Superior temporal gyrus (tissue), 1 donor: Measurements from ENCODE around the gene FOXI2.
A peak's percentile ranks its signal among the peaks of the same experiment; 100 is the strongest.

Source experiments
- DNase-seq: peaks from one replicate; pipeline ENCODE4 v3.0.0-alpha.2; 2016; ENCODE audit errors: extremely low spot score

FOXI2 gene

DNA sequence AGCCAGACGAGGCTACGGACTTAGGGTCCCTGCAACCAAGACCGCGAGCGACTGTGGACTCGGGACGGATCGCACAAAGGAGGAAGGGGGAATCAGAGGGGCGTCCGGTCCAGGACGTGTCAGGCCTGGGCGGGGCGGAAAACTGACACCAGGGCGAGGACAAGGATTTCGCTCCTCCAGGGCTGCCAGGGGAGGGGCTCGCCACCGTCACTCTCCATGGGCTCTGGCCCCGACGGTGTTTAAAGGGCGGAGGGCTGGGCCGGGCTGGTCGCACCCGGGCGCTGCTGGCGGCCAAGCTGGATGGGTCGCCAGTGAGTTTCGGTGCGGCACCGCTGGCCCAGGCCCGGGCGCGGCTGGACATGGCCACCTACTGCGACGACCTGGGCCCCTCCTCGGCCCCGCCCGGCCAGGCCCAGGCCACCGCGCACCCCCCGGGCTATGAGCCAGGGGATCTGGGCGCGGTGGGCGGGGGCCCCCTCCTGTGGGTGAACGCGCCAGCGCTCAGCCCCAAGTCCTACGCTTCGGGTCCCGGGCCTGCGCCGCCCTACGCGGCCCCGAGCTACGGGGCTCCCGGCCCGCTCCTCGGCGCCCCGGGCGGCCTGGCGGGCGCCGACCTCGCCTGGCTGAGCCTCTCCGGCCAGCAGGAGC lies at the start of gene FOXI2:
Gene FOXI2 (plus strand): TSS at position 271 of the 648 bp plus-strand sequence. CDS start 89 bp downstream, at position 360.
- no peak for DNase-seq

- DNase-seq, result no peak
Observed at GRCh38 chr10:127687548-127687947, 49.4 kb upstream of the FOXI2 start.

DNA sequence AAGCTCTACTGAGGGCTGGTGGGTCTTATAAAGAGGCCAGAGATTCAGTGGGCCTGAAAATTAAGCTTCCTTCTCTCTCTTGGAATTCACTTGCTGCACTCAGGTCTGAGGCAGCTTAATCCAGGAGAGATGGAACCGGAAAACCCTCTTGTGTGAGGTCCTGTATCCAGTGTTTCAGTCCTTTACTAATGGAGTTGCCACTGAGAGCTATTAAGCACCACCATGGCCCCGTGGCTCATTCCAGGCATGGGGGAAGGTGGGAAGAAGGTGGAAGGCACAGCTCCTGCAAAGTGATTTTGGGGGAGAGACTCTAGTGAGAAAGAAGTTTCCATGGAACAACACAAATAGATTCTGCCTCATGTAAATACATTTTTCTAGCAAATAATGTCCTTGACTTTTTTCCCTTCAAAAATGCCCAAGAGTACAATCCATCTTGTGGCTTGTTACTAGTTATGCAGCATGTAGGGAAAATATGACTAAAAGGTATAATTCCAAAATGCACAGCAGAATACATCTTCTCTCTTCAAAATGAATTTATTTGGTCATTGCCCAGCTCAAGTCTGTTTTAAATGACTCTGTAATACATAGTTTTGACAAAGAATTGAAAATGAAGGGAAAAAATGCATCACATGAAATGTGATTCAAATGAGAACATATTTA lies 46.7 kb upstream of the FOXI2 start:
- DNase-seq, result no peak

- DNase-seq, result no peak
Observed at GRCh38 chr10:127694580-127695193, 42.3 kb upstream of the FOXI2 start.

GRCh38 chr10:127695431-127695830 lies 41.6 kb upstream of the FOXI2 start:
- no peak for DNase-seq

DNA sequence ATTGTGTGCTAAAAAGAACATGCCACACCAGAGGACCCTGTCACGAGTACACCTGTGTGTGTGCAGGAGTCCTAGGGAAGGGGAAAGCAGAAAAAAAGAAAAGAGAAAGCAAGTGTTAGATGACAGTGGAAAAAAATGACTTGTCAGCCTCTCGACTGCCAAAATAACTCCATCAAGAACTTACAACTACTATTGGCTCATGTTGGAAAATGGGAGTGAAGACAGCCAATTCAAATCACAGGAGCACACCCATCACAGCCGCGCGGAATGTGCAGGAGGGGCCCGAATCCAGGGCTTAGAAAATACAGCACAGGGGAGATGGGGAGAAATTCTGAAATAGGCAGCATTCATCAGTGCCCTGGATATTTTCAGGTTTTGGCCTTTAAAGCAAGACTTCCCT lies 38.1 kb upstream of the FOXI2 start:
- DNase-seq, result no peak

DNA sequence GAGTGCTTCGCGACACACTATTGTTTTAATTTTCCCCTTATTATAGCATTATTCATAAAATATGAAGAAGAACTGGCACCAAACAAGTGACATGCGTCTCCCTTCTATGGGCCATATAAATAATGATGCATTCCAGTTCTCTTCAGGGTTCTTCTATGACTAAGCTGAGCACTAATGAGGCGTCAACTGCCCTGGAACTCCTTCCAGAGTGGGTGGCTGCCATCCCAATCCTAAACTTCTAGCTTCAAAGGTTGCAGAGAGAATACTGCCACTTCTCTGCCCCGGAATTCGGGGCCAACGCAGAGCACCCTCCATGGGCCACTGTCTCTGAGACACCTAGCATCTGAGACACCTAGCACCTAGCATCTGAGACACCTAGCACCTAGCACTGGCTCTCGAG lies 37.7 kb upstream of the FOXI2 start:
- no peak for DNase-seq

DNA sequence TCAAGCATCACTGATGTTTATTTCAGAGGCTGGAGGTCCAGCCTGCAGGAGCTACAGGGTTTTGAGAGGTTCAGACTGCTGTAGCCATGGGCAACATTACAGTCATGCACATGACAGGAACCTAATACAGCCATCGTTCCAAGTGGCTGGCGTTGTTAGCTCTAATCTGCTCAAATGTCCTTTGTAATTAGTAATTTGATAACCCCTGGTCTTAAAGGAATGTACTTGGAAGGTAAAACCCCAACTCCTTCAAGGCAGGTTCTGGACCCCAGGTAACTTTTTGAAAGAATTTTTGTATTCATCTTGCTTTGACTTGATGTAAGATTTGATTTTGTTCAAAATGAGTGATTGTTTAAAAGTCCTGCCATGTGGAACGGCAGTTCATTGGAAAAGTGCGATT lies 34.7 kb upstream of the FOXI2 start:
- DNase-seq, result no peak

- no peak for DNase-seq
Observed at GRCh38 chr10:127715249-127715648, 21.7 kb upstream of the FOXI2 start.

DNA sequence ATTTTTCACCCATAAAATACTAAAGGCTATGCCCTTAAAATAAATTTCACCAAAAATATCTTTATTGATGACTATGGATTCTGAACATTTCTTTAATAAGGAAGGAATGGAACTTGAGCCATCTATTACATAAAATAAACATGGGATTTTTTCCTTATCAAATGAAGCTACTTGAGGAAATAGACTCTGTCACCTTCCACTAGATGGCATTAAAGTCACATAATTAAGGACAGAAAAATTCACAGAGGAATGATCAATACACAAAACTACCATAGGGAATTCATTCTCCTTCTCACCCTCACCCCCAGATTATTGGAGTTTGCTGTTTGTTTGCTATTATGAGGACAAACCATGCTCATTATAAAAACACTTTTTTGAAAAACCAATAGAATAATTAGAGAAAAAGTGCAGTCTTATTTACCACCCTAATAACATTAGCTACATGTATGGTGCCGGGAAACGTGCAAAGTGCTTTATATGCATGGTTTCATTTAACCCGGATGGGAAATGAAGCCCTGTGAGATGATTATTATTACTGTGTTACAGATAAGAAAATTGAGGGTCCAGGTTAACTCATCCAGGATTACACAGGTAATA lies 21.1 kb upstream of the FOXI2 start:
- peak; percentile 85 for DNase-seq

- no peak for DNase-seq
Observed at GRCh38 chr10:127720142-127720541, 16.8 kb upstream of the FOXI2 start.

GRCh38 chr10:127720903-127721302 lies 16.1 kb upstream of the FOXI2 start:
- no peak for DNase-seq

DNA sequence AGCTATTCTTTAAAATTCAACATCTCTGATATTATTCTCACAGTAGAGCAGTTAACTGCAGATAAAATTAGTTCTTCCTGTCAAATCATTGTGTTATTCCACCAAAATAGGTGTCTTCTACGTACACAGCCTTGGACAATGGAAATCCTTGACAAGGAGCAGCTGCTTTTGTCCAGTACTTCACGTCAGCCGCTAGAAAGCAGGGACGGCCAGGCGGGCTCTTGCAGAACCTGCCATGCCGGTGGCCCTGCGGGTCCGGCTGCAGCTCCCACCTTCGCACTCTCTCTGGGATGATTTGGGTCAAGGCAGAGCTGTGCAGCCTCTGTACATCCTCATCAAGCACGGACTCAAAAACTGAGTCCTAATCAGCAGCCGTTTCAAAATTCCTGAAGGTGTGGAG lies 2.2 kb upstream of the FOXI2 start:
- no peak for DNase-seq

GRCh38 chr10:127735156-127735555 lies 1.8 kb upstream of the FOXI2 start:
- DNase-seq, result no peak

- no peak for DNase-seq
Observed at GRCh38 chr10:127735723-127736221, 1.2 kb upstream of the FOXI2 start.

DNA sequence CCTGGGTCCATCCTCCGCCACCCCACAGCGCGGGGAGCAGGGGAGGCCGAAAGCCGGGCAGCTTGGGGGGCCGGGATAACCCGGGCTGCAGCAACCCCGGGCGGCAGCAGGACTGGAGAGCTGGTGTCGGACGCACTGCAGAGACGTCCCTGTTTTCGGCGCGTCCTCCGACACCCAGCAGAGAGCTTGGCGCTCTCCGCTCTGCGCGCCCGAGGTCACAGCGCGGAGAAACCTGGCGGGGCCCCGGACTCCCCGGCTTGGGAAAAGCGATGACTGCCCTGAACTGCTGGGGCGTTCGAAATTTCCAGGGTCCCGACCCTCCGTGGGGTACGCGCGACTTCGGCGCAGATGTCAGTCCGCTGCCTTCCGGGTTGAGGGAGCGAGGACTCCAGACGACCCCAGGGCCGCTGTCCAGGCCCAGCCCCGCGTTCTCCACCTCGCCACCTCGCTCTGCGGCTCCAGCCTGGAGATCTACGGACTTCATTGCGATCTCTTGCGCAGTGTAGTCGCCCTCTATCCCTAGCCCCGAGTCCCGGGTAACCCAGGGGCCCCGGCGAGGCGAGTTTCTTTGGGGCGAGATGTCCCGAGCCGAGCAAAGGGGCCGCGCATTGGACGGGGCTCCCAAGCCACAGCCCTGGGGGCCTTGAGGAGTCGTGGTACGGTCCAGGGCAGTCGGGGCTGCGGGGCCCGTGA lies 617 bp upstream of the FOXI2 start:
- no peak for DNase-seq

DNA sequence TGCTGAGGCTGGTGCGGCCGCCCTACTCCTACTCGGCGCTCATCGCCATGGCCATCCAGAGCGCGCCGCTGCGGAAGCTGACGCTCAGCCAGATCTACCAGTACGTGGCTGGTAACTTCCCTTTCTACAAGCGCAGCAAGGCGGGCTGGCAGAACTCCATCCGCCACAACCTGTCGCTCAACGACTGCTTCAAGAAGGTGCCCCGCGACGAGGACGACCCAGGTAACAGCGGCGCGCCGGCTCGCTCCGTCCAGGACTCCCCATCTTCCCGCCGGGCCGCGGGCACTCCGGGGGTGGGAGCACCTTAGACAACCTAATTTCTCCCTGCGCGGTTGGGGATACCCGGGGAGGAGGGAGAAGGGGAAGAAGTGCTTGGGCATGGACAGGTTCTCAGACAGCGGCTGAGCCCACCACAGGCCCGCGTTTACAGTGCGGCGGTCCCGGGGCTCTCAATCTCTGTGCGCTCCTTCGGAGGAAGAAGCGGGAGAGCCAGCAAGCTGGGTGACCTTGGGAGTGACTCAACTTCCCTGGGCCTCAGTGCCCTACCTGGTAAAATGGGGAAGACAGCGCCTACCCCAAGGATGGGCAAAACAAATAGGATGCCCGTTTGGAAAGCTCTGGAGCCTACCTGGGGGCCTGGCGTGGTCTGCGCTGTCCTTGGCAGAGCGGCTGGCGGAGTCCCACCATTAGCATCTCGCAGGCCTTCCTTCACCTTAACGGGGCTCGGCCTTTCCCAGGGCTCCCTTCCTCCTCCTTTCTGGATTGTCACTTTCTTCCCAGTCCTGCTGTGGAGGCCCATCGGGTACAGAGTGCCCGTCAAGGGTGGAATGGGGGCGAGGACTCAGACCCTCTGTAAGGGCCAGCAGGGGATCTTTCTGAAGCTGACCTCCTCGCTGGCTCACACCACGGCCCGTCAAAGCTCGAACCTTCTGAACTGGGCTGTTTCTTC lies 852 bp downstream of the FOXI2 start:
- DNase-seq, result no peak

GRCh38 chr10:127738512-127739424 lies 1.8 kb downstream of the FOXI2 start:
- DNase-seq, result no peak

DNA sequence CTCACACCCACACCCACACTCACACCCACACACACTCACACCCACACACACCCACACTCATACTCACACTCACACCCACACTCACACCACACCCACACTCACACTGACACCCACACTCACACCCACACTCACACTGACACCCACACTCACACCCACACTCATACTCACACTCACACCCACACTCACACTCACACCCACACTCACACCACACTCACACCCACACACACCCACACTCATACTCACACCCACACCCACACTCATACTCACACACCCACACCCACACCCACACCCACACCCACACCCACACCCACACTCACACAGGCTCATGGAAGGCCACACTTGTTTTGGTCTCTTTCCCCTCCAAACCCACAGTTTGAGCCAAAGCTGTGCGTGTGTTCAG lies 2.9 kb downstream of the FOXI2 start:
- DNase-seq, result no peak

DNA sequence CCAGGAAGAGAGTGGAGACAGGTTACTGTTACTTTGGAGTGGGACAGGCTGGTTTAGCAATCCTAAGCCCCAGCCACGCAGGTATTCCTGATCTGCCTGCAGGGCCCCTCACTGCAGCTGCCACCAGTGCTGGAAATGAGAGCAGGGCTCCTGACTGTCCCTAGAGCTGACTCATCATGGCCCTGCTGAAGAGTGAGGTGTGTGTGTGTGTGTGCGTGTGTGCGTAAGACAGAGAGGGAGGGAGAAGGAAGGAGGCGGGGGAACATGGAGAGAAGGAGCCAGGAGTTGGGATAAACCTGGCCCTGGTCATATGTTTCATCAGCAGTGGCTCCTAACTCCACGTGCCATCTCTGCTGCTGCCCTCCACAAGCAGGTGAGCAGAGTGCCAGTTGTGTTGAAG lies 3.6 kb downstream of the FOXI2 start:
- no peak for DNase-seq
